ENCODE results near the gene AOAH.

GRCh38 chr7:36602511-36602910 is 121.8 kb downstream of the AOAH start:
- TF ChIP-seq CTCF (IDR thresholded peaks at IDR 0.05) = no peak
- TF ChIP-seq POLR2A (IDR thresholded peaks at IDR 0.05) = no peak

All from heart left ventricle (tissue), 13 donors.